HG03135 (cell line): ENCODE measurements around the gene TAC4.

Experiments
- ATAC-seq: cut with Tn5 transposase; IDR thresholded peaks from one replicate; pipeline ENCODE4 v1.9.1; 2021; ENCODE audit warnings: mild to moderate bottlenecking, moderate library complexity; ENCODE audit not compliant: unreplicated experiment

TAC4 gene

GRCh38 chr17:49815761-49816281 is 32.0 kb downstream of the TAC4 start:
- no peak for ATAC-seq

DNA sequence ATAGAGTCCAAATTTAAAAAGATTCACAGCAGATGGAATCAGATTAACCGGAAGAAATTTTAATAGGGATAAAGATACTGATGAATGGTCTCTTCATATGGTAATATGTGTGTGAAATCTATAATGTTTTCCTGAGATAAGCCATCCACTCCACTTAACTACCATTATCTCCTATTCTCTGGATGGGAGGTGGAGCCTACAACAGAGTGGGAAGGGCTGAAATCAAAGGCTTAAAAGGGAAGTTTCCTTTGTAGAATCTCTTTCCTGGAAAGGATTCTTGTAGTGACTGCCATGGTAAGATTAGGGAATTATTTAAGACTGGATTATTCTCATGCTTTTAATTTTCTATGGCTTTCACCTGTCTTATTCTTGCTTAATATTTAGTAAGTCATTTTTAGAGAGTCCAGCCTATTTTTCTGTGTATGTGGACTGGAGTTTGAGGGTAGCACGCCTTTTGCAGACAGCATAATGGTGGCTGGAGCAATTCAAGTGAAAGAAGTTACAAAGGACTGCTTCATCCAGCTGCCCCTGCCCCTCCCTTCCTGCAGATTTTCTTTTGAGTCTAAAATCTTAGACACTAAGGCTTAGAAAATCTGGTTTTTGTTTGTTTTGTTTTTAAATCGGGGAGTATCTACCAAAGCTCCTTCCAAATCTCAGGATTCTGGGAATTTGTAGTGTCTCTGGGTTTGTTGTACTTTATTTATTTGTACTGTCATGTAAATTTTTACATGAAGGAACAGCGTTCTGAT is 32.9 kb downstream of the TAC4 start:
- ATAC-seq = no peak

DNA sequence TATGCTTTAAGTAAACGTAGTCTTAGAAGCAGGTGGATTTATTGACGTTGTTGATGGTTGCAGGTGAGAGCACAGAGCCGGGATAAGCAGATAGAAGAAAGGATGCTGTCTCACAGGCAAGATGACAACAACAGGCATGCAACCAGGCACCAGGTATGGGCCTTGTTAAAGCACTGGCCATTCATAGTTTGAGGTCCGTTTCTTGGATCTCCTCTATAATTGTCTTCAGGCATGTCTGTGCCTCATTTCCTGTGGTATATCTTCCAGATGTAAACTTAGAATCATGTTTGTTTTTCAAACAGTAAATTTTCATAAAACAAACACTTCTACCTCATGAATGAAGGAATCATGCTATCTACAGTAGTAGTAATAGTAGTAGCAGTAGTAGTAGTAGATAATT is 38.8 kb downstream of the TAC4 start:
- no peak for ATAC-seq

DNA sequence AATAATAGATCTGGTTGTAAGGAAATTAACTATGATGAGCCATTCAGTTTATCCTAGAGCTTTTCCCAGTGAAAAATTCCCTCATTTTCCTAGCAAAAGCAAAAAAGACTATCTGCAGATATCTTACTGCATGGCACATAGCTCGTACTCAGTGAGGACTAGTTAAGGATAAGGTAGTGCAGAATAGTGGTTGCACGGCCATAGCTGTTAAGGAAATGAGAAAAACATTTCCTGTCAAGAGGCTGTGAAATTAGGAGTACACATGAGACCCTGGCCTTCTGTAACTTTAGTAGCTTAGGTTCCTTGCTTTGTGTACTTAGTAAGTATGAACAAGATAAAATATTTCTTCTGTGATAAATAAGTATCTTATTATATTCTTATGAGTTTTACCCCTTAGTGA is 49.1 kb downstream of the TAC4 start:
- ATAC-seq = no peak

GRCh38 chr17:49798182-49798581 is 49.7 kb downstream of the TAC4 start:
- no peak for ATAC-seq

GRCh38 chr17:49795372-49795771 is 52.5 kb downstream of the TAC4 start:
- no peak for ATAC-seq

DNA sequence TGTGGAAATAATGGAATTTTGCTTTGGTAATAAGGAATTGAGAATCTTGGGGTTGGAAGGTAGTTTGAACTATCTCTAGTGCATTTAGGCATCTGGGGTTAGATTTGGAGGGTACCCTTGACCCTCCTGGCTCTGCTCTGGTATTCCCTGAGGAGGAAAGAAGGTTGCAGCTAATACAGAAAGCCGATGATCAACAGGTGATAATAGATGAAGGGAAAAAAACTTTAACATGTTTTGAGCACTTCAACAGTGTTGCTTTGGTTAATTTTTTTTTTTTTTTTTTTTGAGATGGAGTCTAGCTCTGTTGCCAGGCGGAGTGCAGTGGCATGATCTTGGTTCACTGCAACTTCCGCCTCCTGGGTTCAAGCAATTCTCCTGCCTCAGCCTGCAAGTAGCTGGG is 54.6 kb downstream of the TAC4 start:
- no peak for ATAC-seq

GRCh38 chr17:49789243-49789578 is 58.7 kb downstream of the TAC4 start:
- no peak for ATAC-seq

- ATAC-seq = peak; percentile 86
These were observed 59.2 kb downstream of the TAC4 start, which contains the start of gene KAT7 for GRCh38 chr17:49788478-49789242. TSS of gene KAT7 (plus strand) at chr17:49788681. CDS start at chr17:49788835, 154 bp downstream.
